HCEC 1CT (cell line): ENCODE results near the gene MPV17L2.
"Not testable (repeated sequence)": the region's sequence is repeated elsewhere in the genome, so short reads cannot be mapped to it uniquely, and the experiment has no call there.

Experiments
- DNase-seq: peaks from one replicate; pipeline ENCODE4 v3.0.0-alpha.2; 2017

MPV17L2 gene

GRCh38 chr19:18192673-18193387 is at the start of gene MPV17L2:
Gene MPV17L2, plus strand, starts transcription at chr19:18193218. Its CDS starts 64 bp downstream, at chr19:18193282.
- DNase-seq, result peak; percentile 100

GRCh38 chr19:18143902-18144301 is 49.1 kb upstream of the MPV17L2 start:
- no peak for DNase-seq

GRCh38 chr19:18144361-18144760 is 48.7 kb upstream of the MPV17L2 start:
- DNase-seq, result no peak

- DNase-seq, result no peak
These were observed 48.1 kb upstream of the MPV17L2 start for GRCh38 chr19:18144906-18145305.

GRCh38 chr19:18145391-18145999 is 47.5 kb upstream of the MPV17L2 start:
- no peak for DNase-seq

- no peak for DNase-seq
These were observed 45.6 kb upstream of the MPV17L2 start for GRCh38 chr19:18147396-18147795.

GRCh38 chr19:18149596-18149975 is 43.4 kb upstream of the MPV17L2 start:
- DNase-seq, result no peak

GRCh38 chr19:18150776-18151624 is 42.0 kb upstream of the MPV17L2 start:
- no peak for DNase-seq

- peak; percentile 96 for DNase-seq
These were observed 40.6 kb upstream of the MPV17L2 start for GRCh38 chr19:18152442-18152816.

GRCh38 chr19:18152817-18153555 is 40.0 kb upstream of the MPV17L2 start, which contains the start of gene PIK3R2:
Gene PIK3R2, plus strand, starts transcription at chr19:18153163. Its CDS starts 2,717 bp downstream, at chr19:18155880.
- peak; percentile 98 for DNase-seq

- DNase-seq, result no peak
These were observed 39.4 kb upstream of the MPV17L2 start for GRCh38 chr19:18153556-18154134.

- DNase-seq, result no peak
These were observed 37.6 kb upstream of the MPV17L2 start for GRCh38 chr19:18155095-18156087.

GRCh38 chr19:18156268-18156667 is 36.8 kb upstream of the MPV17L2 start:
- DNase-seq, result no peak

- DNase-seq, result peak; percentile 40
These were observed 36.1 kb upstream of the MPV17L2 start for GRCh38 chr19:18156841-18157464.

GRCh38 chr19:18157465-18158063 is 35.5 kb upstream of the MPV17L2 start:
- DNase-seq, result no peak

- DNase-seq, result no peak
These were observed 34.6 kb upstream of the MPV17L2 start for GRCh38 chr19:18158467-18158866.

- DNase-seq, result not testable (repeated sequence)
These were observed 33.9 kb upstream of the MPV17L2 start for GRCh38 chr19:18159059-18159616.

GRCh38 chr19:18159810-18160209 is 33.2 kb upstream of the MPV17L2 start:
- DNase-seq, result no peak

GRCh38 chr19:18160493-18160970 is 32.5 kb upstream of the MPV17L2 start:
- no peak for DNase-seq
